DMS79 (cell line): ENCODE measurements around the gene MIOX.

Experiments
- DNase-seq: peaks from one replicate; lab custom pipeline; 2025; lab: John Stamatoyannopoulos, UW

The MIOX gene

DNA sequence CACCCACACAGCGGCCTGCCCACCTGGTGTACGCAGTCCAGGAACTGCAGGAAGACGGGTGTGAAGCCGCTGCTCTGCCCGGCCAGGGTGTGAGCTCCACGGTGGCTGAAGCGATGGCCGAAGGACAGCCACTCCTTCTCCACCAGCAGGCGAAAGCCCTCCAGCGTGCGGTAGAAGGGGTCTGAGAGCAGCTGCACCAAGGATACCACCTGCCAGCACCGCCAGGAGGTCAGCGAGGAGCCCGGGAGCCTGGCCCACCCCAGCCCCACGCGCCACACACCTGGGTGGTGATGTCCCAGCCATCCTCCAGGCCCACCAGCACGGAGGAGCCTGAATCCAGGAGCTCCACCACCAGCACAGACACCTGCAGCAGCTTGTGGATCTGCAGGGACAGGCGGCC is 31.5 kb upstream of the MIOX start:
- no peak for DNase-seq

DNA sequence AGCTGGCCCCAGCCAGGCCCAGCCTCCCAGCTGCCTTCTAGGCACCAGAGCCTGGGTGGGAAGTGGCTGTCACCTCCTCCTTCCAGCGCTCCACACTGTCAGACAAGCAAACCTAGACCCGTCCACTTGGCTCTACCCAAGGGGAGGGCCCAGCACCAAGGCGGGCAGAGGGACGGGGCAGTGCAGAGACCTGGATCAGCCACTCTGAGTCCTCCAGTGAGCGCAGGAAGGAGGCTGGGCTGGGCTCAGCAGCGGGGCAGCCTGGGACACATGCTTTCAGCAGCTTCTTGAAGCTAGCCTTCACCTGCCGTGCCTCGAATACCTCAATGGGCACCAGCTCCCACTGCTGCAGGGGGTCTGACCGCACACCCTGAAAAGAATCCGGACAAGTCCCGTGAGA is 30.6 kb upstream of the MIOX start:
- DNase-seq: no peak

DNA sequence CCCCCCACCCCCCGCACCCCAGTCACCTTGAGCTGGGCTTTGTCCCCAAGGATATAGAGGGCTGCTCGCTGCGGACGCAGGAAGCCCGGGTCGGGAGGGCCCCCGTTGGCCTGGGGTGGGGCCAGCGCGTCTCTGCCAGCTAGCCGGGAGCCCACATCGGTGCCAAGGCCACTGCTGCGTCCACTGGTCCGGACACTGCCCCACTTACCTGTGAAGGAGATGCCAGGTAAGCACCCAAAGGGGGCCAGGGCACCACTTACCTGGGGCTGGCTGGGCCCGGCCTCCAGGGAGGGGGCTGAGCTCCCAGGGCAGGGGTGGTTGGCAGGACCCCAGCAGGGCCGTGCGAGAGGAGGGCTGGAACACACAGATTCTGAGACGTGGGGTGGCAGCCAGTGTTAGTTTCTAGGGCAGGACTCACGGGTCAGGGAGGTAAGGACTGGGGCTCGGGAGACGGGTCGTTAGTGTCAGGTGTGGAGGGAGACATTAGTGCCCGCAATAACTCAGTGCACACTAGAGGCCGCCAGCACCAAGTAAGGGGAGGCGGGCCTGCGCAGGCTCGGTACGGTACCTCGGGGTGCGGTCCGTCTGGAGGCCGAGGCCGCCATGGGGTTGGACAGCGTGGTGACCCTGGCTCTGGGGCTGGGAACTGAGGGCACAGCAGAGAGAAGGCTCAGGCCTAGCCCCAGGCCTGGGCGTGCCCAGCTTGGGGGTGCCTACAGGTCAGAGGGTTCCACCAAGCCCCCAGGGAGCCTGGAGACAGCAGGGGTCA is 30.0 kb upstream of the MIOX start:
- DNase-seq: no peak

DNA sequence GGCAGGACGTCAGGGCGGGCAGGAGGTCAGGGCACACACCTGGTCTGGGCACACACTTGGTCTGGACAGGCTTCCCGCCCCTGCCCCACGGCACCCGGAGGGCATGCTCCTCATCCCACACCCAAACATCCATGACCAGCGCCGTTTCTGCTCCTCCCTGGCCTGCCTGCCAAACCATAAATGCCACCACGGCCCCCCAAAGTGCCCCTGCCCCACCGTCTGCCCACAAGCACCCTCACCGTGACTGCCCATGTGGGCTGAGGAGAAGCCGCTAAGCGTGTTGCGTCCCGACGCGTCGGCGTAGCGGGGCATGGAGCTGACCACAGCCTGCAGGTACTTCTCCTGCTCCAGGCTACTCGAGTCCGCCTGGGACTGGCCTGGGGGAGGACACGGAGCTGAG is 27.6 kb upstream of the MIOX start:
- DNase-seq: no peak

DNA sequence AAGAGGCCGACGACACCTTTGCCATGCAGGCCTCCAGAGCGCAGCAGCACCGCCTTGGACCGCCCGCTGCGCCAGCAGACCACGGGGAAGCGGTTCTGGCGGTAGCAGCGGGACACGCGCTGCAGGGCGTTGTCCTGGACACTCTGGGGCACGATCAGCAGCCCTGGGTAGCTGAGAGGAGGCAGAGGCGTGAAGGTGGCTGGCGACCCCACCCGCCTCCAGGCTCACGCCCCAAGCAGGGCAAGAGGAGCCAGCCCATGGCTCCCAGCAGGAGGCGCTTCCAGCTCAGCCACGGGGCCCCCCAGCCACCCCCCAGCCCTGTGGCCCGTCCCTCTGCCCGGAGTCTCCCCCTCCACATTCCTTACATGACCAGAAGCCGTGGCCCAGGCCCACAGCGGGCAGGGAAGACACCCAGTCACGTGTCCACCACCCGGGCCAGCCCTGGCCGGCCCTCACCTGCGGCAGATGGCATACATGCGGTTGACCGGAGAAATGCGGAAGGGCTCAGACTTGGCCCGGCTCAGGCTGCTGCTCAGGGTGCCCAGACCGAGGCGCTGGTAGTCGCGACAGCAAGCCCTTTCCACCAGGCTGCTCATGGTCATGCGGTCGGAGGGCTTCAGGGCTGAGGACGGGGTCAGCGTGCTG is 27.0 kb upstream of the MIOX start:
- DNase-seq: no peak

DNA sequence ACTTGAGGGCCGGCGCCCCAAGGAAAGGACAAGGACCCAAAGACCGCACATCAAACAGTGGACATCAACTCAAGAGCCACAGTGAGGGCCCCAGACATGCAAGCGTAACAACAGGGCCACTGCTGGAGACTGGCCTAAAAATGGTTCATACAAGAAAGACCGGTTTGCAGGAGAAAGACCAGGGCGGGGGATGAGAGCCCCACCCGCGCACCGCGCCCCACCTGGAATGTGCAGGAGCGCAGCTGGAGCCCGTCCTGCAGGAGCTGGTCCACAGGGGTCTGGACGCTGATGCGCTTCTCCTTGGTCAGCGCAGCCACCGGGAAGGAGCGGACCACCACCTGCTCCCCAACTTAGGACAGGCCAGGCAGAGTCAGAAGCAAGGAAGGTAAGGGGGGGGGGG is 25.7 kb upstream of the MIOX start:
- DNase-seq: no peak

DNA sequence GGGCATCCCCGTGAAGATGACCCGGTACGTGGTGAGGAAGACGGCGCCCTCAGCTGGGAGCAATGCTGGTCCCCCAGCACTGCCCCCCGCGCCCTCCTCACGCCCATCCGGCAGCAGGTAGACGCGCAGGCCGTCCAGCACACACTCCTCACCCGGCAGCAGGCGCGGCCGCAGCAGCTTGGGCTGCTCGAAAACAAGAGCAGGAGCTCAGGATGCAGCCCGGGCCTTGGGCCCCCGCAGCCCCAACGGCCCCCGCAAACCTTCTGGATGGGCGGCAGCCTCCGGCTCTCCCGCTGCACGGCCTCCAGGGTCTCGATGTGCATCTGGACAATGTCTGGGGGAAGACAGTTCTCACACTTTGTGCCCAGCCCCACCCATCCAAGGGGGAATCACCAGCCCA is 25.1 kb upstream of the MIOX start:
- DNase-seq: no peak

DNA sequence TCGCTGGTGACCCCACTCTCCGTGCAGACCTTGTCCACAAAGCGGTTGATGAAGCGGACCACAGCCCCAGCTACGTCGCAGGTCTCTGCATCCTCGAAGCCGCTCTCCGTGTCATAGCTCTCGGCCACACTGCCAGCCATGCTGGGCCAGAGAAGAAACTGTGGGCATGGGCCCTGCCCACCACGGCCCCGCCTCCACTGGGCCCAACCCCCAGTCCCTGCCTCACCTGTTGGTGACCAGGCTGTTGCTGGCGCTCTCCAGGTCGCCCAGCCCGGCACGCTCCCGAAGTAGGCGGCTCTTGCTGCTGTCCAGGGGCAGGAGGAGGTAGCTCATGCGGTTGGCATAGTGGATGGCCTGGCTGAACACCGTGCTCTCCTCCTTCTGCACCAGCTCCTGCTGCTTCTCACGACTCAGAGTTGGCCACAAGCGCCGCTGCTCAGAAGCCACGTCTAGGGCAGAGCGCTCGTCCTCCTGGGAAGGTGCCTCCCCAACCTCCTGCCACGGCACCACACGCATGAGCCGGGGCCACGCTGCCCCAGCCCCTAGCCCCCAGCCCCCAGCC is 24.6 kb upstream of the MIOX start:
- DNase-seq: no peak

DNA sequence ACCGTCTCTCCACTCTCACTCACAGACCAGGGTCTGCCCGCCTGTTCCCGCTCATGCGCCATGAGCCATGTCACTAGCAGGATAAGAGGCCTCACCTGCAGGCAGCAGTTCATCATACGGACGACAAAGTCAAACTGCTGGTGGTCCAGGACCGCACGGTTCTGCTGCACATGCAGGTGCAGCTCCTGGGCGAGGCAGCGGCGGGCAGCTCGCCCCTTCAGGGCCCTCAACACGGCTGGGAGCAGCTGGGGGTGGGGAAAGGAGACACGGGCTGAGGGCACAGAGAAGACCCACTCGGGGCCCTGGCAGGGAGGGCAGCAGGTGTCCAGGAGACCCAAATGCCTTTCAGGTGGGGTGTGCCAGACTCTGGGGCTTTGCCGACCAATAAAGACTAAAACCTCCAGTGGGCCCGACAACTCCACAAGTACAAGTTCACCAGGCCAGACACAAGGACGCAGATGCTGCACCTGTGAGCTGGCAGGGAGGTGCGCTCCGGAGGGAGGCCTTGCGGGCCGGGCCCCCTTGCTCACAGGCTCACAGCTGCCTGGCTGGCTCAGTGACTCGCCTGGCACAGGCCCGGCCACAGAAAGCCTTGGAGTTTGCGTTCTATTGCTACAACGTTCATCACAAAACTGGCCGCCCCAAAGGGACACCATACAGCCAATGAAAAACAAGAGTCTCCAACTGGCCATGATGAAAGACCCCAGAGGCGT is 23.3 kb upstream of the MIOX start:
- no peak for DNase-seq

DNA sequence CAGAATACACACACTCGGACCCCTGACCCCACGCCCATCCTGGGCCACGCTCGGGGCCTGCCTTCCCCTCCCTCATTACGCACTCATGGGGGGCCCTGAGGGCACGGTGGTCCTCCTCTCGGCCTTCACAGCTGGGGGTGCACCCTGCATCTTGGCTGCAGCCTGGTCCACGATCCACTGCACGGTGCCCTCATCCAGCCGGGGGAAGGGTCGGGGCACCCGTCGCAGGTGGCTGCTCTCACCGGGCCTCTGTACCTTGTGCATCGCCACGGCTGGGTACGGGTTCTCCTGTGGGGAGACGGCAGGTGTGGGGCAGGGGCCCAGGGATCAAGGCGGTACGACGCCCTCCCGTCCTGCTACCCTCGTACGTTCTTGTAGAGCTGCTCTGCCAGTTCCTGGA is 22.2 kb upstream of the MIOX start:
- DNase-seq: no peak

DNA sequence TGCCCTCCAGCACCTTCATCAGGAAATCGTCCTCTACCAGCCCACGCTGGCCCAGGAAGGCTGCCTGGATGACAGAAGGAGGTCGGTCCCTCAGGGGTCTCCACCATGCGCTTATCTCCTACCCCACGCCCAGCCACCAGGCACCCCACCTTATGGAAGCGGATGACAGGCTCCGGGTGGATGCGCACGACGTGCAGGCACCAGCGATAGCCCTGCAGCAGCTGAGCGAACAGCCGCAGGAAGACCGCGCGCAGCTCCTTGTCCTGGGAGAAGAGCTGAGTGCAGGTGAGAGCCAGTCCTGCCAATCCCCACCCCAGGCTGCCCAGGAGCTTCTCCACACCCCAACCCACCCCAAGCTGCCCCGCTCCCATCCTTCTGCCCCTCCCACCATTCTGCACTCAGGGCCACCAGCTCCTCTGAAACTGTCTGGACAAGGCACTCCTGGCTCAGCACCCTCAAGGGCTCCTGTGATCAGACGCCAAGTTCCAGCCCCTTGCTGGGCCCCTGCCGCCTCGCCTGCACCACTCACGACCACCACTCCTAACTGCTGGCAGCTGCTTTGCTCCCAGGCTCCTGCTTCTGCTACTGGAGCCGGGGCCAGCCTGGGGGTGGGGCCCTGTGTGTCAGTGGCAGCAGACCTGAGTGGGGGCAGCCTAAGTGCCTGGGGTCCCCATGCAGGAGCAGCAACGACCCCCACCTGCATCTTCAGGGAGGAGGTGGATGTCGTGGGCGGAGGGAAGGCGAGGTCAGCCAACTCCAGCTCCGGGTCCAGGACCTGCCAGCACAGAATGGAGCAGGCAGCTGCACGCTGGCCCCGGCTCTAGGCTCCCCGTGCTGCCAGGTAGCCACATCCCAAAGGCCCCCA is 21.4 kb upstream of the MIOX start:
- DNase-seq: no peak

DNA sequence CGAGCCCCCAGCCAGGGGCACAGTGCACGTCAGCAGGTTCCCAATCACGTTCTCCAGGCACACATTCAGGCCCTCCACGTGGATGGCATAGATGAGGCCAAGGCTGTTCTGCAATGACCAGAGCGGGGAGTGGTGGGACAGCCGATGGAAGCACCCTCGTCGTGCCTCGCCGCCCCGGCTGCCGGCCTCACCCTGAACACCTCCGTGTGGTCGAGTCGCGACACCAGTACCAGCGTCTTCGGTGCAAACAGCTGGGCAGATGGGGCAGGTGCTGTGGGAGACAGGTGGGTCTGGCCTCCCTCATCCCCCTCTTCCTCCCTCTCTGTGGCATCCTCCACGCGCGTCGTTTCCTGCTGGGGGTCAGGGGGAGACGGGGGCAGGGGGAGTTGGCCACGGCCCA is 19.3 kb upstream of the MIOX start:
- DNase-seq: no peak

DNA sequence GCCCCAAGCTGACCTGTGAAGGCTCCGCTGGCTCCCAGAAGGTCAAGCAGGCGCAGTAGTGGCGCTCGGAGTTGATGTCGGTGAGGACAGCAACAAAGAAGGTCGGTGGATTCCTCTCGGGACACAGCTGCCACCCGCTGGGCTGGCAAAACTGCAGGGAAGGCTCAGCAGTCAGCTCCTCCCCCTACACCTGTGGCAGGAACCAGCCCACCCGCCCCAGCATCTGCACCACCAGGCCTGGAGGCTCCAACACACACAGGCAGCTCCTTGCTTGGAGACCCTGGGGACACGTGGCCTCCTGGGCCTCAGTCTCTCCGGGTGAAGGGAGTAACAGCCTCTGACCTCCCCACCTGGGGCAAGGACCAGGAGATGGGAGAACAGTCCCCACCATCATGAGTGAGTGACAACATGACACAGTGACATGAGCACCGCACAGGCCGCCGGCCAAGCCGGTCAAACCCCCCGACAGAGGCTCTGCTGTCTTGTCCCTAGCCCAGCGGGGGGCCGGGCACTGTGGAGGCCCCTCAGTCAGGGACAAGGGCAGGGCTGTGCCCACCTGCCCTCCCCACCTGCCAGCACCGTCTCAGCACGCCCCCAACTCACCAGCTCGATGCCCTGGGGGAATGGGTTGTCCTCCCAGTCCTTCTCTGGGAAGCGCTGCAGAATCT is 18.8 kb upstream of the MIOX start:
- DNase-seq: no peak

DNA sequence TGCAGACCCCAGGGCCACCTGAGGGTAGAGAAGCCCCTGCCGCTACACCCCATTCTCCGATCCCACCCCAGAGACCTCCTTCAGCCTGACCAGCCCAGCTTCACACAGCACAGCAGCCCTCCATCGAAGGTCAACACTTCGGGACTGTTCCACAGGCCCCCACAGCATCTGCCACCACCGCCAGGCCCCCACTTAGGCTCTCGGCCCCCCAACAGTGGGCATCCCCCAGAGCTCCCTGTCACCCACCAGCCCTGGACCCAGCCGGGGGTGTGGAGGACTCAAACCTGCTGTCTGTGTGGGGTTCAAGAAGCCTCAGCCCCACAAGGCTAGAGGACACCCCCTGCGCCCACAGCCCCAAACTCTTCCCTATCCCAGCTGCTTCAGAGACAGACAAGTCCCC is 18.0 kb upstream of the MIOX start:
- no peak for DNase-seq

DNA sequence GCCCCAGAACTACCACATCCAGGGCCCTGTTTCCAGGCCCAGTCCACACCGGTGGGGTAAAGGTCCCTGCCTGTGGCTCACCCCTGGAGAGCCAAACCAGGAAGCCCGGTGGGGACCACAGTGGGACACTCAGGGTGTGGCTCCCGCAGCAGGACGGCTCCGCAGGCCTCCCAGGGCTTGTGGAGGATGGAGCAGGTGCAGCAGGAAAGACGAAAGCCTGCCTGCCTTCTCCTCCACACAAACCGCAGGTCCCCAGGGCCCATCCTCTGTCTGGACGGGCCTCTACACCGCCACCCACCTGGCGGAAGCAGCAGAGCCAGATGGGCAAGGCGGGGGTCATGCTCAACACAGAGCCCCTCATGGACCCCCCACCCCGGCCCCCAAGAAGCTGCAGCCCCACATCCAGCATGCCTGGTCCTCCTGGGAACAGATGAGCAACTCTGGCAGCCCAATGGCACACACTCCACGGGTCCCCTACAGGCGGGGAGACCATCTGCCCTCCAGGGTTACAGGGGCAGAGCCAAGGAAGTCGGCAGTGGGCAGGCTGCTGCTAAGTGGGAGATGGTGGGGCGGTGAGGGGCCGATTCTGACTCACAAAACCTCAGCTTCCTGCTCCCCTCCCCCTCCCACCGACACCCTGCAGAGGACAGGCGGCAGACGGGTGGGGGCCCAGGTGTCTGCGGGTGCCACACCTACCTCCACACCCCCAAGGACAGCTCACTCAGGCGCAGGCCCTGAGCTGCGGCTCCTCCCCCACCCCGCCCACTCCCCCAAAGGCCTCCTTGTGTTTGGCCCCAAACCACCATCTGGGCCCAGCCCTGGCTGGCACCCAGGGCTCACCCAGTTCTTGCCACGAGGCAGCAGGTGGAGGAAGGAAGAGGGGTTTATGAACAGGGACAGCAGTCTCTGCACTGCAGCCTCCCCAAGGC is 17.0 kb upstream of the MIOX start:
- DNase-seq: peak; percentile 52

DNA sequence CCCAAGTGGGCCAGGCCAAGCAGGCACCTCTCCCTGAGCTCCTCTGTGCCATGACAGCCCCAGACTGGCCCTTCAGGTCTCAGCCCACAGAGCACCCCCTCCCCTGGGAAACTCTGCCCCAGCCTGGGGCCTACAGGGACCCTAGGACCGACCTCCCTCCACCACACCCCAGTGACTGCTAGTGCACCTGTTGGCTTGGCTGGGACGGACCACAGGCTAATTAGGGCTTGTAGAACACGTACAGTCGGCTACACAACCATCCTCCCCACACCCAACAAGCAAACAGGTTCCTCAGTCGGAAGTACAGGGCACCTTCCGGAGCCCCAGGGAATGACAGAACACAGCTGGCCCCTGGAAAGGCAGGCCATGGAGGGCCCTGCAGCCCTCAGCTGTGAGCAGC is 16.2 kb upstream of the MIOX start:
- no peak for DNase-seq

DNA sequence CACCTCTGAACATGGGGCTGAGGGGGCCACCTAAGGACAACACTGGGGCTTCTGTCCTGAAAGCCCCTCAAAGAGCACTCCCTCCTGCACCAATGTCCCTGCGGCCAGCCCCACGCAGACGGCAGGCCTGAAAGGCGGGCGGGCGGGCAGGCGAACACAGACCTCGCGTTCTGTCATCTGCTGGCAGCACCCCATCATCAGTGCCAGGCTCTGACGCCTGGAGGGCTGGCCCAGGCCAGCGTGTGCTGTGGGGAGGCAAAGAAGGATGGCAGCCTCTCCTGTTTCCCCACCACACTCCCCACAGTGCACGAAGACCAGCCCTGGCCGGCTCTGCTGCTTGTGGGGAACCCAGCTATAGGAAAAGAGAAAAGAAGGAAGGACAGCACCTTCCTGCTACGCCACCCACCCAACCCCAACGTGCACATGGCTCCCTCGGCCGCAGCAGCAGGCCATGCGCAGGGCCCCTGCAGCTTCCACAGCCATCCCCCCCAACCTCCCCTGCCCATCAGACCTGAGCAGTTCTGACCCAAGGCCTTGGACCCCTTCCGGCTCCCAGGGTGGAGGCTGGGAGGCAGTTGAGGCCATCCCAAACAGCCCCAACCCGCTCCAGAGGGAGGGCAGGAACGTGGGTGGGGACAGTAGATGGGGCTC is 15.3 kb upstream of the MIOX start:
- DNase-seq: no peak

DNA sequence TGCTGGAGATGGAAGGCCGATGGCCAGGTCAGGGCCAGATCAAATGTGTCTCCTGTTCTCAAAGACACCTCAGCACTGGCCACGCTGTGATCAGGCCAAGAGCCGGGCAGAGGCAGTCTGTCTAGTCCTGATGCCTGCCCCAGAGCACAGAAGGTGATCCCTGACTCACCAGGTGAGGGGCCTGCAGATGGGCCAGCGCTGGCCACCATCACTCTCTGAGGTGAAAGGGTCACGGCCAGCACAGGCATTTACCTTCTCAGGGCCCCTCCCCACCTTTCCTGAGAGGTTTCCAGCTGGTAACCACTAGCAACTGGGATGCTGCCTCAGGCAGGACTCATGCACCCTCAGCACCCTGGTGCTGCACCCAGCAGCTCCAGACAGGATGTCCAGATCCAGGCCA is 14.7 kb upstream of the MIOX start:
- DNase-seq: no peak

DNA sequence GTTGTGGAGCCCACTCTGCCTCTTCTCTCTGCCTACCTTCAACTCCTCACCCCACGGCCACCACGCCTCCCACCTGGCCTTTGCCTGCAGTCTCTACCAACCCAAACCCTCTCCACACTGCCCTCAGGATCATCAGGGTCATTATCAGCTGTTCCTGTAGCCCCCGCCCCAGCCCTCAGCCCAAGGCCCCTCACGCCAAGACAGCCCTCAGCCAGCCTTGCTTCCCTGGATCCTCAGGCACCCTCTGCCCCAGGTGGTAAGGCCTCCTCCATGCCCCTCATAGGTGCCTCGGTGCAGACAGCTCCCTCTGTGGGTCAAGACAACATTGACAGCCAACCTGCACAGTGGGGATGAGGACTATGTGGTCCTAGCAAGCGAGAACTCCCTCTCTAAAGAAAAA is 13.6 kb upstream of the MIOX start:
- DNase-seq: no peak
